Activated CD4-positive, CD25-positive, alpha-beta regulatory T cell treated with anti-CD3 and anti-CD28 coated beads, Interleukin-2, amount 50 U/mL, for 72 hours (primary cell): ENCODE measurements around the gene PNP.
"Not testable (repeated sequence)": the region's sequence is repeated elsewhere in the genome, so short reads cannot be mapped to it uniquely, and the experiment has no call there.

Source experiments
- DNase-seq: peaks from one replicate; pipeline ENCODE4 v3.0.0; 2021

PNP gene

DNA sequence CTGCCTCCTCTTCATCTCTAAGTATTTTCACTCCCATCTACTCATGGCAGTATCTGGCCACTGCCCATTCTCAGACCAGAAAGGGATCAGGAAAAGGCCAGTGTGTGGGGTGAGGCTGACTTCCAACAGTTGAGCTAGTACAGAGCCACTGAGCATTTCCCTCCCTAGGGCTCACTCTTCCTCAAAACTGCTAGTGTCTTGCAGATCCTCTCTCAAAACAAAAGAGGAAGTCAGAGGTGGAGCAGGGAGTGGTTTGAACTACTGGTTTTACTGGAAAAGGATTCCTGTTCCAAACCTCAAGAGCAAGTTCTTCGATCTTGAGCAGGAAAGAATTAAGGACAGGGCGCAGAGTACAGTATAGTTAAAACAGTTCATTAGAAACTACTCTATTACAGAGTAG lies 24.4 kb downstream of the PNP start:
- no peak for DNase-seq

DNA sequence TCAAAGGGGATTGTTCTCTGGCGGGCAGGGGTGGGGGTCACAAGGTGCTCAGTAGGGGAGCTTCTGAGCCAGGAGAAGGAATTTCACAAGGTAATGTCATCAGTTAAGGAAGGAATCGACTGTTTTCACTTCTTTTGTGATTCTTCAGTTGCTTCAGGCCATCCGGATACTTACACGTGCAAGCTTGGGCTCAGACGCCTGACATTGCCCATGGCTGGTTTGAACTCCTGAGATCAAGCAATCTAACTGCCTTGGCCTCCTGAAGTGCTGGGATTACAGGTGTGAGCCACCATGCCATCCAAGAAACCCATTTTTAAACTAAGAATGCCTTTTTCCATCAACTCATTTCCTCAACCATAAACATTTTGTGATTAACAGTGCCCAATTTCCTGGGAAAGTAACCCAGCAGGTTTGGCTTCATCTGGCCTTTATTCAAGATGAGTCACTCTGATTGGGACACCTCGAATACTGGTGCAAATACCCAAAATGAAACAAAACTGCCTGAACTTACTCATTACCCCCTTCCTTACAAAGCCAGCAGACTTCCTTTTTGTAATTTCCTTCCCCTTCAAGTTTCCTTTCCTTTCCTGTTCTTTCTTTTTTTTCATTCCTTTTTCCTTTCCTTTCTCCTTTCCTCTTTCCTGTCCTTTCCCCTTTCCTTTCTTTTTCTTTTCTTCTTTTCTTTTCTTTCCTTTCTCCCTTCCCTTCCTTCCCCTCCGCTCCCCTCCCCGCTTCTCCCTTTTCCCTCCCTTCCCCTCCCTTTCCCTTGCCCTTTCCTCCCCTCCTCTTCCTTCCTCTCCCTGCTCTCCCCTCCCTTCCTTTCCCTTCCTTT lies 25.9 kb downstream of the PNP start:
- no peak for DNase-seq

GRCh38 chr14:20498622-20499021 lies 29.4 kb downstream of the PNP start:
- no peak for DNase-seq

DNA sequence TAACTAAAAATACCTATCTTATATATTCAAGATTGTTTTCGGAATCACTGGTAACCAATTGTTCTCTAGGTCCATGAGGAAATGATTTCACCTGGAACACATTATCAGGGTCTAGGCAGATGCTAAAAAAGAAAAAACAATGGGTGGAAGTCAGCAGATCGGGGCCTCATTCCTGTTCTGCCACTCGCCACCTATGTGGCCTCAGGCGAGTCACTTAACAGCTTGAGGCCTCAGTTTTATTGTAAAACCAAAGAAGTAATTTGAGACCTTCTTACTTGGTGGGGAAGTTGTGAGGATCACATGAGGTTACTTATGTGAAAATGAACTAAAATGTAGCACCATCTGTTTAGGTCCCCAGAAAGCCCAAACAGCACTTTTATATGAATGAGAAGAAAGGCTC lies 29.9 kb downstream of the PNP start:
- DNase-seq, result no peak

DNA sequence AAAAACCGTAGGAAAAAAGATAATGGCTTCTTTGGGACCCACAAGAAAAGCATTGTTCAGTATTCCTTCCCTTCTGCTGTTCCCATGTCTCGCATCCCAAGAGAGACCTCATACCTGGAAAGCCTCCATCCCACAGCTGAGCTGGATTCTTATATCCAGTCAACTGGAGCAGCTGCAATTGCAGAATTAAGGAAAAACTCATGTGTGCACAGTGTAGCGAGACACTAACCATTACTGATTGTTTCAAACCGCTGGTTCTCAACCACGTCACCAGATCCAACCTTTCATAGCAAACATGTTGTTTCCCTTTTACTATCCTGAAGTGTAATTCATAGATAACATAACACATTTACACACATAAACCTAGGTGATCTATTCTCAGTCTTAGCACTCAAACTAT lies 30.7 kb downstream of the PNP start:
- no peak for DNase-seq

DNA sequence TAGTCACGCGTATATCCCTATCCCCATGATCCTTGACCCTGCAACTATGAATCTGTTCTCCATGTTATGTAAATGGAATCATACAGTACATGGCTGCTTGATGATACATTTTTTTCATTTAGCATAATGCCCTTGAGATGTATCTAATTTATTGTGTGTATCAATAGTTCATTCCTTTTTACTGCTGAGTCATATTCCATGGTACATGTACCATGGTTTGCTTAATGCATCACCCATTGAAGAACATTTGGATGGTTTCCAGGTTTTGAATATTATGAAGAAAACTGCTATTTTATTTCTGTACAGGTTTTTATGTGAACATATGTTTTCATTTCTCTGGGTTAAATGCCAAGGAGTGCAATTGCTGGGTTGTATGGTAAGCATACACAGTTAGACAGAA lies 32.1 kb downstream of the PNP start:
- DNase-seq, result no peak

DNA sequence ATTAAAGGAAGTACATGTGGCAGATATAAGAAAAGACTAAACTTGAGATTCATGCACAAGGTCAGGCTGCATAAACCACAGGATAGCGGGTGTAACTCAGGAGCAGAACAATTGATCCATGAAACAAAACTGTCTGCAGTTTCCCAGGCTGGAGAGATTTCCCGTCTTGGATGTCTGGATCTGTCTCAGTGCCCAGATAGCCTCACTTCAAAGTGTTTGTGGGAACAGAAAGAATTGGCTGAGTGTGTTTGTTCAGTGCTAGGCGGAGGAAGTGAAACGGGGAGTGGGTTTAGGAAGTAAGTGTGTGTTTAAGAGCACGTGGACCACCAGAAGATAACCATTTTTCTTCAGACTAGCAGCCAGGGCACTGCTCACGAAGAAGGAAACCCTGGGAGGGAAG lies 34.7 kb downstream of the PNP start:
- DNase-seq, result no peak

DNA sequence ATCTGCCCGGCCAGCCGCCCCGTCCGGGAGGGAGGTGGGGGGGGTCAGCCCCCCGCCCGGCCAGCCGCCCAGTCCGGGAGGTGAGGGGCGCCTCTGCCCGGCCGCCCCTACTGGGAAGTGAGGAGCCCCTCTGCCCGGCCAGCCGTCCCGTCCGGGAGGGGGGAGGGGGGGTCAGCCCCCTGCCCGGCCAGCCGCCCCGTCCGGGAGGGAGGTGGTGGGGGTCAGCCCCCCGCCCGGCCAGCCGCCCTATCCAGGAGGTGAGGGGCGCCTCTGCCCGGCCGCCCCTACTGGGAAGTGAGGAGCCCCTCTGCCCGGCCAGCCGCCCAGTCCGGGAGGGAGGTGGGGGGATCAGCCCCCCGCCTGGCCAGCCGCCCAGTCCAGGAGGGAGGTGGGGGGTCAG lies 37.1 kb downstream of the PNP start:
- not testable (repeated sequence) for DNase-seq

GRCh38 chr14:20506752-20507151 lies 37.5 kb downstream of the PNP start:
- not testable (repeated sequence) for DNase-seq

GRCh38 chr14:20507537-20507936 lies 38.3 kb downstream of the PNP start:
- not testable (repeated sequence) for DNase-seq

- no peak for DNase-seq
Observed at GRCh38 chr14:20508367-20508766, 39.2 kb downstream of the PNP start.

GRCh38 chr14:20512177-20512905 lies 43.1 kb downstream of the PNP start:
- DNase-seq, result no peak

DNA sequence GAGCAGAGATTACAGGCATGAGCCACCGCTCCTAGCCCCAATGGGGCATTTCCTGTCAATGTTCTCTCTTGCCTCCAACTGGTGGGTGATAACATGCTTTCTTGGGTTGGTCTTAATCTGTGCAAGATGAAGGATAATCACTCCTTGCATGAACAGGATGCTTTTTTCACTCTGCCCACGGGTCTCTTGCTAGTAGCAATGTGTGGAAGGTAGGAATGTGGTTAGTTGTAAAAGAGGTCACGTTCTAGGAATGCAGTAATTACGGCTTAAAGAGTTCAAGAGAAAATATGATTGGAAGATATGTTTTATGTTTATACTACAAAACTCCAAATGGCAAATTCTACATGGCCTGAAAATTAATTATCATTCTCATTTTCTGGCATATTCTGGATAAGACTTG lies 46.6 kb downstream of the PNP start:
- DNase-seq, result no peak

- DNase-seq, result no peak
Observed at GRCh38 chr14:20516921-20517320, 47.7 kb downstream of the PNP start.

- DNase-seq, result no peak
Observed at GRCh38 chr14:20522332-20522731, 53.1 kb downstream of the PNP start.

- no peak for DNase-seq
Observed at GRCh38 chr14:20524027-20524426, 54.8 kb downstream of the PNP start.
